Pulmonary artery endothelial cell (primary cell): ENCODE measurements around the gene IGLL1. TPM values are rescaled to one million over a fixed set of nuclear protein-coding genes. Genes with fewer than 3 reads are reported as not detected.
A peak's percentile ranks its signal among the peaks of the same experiment; 100 is the strongest.
"Not testable (repeated sequence)": the region's sequence is repeated elsewhere in the genome, so short reads cannot be mapped to it uniquely, and the experiment has no call there.

ENCODE experiments used
- DNase-seq: peaks from one replicate; pipeline ENCODE4 v3.0.0-alpha.2; 2011; ENCODE audit warnings: low read depth, low spot score
- total RNA-seq: library from RNA; depleted of rRNA; stranded (reverse); fragments of >200 nt; gene quantifications from 2 replicates; pipeline ENCODE4 v1.2.3, GENCODE V29; 2014

The IGLL1 gene
- total RNA-seq, 1 donor from 2014 or later = not detected

DNA sequence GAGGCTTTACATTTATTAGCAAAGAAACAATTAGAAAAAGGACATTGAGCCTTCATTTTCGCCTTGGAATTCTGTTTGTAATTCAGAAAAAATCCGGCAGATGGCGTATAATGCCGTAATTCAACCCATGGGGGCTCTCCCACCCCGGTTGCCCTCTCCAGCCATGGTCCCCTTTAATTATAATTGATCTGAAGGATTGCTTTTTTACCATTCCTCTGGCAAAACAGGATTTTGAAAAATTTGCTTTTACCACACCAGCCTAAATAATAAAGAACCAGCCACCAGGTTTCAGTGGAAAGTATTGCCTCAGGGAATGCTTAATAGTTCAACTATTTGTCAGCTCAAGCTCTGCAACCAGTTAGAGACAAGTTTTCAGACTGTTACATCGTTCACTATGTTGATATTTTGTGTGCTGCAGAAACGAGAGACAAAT lies 38.2 kb downstream of the IGLL1 start:
- not testable (repeated sequence) for DNase-seq

DNA sequence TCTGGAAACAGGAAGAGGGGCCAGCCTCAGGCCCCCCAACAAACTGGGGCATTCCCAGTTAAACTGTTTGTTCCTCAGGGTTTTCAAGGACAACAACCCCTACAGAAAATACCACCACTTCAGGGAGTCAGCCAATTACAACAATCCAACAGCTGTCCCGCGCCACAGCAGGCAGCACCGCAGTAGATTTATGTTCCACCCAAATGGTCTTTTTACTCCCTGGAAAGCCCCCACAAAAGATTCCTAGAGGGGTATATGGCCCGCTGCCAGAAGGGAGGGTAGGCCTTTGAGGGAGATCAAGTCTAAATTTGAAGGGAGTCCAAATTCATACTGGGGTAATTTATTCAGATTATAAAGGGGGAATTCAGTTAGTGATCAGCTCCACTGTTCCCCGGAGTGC lies 39.3 kb downstream of the IGLL1 start:
- DNase-seq = not testable (repeated sequence)

DNA sequence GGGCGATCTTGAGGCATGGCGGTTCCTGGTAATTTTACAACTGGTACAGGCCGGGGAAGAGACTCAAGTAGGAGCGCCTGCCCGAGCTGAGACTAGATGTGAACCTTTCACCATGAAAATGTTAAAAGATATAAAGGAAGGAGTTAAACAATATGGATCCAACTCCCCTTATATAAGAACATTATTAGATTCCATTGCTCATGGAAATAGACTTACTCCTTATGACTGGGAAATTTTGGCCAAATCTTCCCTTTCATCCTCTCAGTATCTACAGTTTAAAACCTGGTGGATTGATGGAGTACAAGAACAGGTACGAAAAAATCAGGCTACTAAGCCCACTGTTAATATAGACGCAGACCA lies 40.3 kb downstream of the IGLL1 start:
- not testable (repeated sequence) for DNase-seq

DNA sequence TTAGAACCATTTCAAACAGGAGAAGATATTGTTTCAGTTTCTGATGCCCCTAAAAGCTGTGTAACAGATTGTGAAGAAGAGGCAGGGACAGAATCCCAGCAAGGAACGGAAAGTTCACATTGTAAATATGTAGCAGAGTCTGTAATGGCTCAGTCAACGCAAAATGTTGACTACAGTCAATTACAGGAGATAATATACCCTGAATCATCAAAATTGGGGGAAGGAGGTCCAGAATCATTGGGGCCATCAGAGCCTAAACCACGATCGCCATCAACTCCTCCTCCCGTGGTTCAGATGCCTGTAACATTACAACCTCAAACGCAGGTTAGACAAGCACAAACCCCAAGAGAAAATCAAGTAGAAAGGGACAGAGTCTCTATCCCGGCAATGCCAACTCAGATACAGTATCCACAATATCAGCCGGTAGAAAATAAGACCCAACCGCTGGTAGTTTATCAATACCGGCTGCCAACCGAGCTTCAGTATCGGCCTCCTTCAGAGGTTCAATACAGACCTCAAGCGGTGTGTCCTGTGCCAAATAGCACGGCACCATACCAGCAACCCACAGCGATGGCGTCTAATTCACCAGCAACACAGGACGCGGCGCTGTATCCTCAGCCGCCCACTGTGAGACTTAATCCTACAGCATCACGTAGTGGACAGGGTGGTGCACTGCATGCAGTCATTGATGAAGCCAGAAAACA lies 40.8 kb downstream of the IGLL1 start:
- DNase-seq = peak; percentile 44

DNA sequence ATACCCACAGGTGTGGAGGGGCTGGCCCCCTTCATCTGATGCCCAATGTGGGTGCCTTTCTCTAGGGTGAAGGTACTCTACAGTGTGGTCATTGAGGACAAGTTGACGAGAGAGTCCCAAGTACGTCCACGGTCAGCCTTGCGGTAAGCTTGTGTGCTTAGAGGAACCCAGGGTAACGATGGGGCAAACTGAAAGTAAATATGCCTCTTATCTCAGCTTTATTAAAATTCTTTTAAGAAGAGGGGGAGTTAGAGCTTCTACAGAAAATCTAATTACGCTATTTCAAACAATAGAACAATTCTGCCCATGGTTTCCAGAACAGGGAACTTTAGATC lies 41.4 kb downstream of the IGLL1 start:
- not testable (repeated sequence) for DNase-seq

DNA sequence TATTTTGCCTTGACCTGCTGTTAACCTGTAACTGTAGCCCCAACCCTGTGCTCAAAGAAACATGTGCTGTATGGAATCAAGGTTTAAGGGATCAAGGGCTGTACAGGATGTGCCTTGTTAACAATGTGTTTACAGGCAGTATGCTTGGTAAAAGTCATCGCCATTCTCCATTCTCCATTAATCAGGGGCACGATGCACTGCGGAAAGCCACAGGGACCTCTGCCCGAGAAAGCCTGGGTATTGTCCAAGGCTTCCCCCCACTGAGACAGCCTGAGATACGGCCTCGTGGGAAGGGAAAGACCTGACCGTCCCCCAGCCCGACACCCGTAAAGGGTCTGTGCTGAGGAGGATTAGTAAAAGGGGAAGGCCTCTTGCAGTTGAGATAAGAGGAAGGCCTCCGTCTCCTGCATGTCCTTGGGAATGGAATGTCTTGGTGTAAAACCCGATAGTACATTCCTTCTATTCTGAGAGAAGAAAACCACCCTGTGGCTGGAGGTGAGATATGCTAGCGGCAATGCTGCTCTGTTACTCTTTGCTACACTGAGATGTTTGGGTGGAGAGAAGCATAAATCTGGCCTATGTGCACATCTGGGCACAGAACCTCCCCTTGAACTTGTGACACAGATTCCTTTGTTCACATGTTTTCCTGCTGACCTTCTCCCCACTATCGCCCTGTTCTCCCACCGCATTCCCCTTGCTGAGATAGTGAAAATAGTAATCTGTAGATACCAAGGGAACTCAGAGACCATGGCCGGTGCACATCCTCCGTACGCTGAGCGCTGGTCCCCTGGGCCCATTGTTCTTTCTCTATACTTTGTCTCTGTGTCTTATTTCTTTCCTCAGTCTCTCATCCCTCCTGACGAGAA lies 42.0 kb downstream of the IGLL1 start:
- not testable (repeated sequence) for DNase-seq

DNA sequence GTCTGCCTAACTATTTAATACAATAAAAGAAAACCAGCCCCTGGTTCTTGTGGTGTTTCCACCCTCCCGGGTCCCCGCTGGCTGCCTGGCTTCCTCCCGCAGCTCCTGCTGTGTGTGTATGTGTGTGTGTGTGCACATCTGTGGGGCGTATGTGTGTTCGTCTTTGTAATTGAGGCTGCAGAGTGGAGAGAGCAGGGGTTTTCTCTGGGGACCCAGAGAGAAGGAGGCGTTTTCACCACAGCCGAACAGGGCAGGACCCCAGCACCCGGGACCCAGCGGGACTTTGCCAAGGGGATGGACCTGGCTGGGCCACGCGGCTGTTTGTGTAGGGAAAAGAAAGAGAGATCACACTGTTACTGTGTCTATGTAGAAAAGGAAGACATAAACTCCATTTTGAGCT lies 42.7 kb downstream of the IGLL1 start:
- no peak for DNase-seq

DNA sequence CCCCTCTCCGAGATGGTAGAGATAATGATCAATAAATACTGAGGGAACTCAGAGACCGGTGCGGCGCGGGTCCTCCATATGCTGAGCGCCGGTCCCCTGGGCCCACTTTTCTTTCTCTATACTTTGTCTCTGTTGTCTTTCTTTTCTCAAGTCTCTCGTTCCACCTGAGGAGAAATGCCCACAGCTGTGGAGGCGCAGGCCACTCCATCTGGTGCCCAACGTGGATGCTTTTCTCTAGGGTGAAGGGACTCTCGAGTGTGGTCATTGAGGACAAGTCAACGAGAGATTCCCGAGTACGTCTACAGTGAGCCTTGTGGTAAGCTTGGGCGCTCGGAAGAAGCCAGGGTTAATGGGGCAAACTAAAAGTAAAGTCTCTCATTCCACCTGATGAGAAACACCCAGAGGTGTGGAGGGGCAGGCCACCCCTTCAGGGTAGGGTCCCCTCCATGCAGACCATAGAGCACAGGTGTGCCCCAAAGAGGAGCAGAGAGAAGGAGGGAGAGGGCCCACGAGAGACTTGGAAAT lies 43.2 kb downstream of the IGLL1 start:
- DNase-seq = no peak

DNA sequence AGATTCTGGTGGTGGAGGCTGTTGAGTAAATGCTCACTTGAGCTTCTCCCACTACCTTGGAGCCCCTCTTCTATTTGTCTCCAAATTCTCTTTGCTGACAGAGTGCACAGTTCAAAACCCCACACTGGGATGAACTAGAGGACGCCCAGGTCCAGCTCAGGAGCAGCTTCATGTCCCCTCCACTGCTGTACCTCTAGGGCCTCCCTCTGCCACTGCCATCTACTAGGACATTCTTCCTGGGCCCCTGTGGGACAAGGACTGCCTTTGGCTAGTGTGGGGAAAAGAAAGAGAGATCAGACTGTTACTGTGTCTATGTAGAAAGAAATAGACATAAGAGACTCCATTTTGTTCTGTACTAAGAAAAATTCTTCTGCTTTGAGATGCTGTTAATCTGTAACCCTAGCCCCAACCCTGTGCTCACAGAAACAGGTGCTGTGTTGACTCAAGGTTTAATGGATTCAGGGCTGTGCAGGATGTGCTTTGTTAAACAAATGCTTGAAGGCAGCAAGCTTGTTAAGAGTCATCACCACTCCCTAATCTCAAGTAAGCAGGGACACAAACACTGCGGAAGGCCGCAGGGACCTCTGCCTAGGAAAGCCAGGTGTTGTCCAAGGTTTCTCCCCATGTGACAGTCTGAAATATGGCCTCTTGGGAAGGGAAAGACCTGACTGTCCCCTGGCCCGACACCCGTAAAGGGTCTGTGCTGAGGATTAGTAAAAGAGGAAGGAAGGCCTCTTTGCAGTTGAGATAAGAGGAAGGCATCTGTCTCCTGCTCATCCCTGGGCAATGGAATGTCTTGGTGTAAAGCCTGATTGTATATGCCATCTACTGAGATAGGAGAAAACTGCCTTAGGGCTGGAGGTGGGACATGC lies 44.1 kb downstream of the IGLL1 start:
- not testable (repeated sequence) for DNase-seq

DNA sequence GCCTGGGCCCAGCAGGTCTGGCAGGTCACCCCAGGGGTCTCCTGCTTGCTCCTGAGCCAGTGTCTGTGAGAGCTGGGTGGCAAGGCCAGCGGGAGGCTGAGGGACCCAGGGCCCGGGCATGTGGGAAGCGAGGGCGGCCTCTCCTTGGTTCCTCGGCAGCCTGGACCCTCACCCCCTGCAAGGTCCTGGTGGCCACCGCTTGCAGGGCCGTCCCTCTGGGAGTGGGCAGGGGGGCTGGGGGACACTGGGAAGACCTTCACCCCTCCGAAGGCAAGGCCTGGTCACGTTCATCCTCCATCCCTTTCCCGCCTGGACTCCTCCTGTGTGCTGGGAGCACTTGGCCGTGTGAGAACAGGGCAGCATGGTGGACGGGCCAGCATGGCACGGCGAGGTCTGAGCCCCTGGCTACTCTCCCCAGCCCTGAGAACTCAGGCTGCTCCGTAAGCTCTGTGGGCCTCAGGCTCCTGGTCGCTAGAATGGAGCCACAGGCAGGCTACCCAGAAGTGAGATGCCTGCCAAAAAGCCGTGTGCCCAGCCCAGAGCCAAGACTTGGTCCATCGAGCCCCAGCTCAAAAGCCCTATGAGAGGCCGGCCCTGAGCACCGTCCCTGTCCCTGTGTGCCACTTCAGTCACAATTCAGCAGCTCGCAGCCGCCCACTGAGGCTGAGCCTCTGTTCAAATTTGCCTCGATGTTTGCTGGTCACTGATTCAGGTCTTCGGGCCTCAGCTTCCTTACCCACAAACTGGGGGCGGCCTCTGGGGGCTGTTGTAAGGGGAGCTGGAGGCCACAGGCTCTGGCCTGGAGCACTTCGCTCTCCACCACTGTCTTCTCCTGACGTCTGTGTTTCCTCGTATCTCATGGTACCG lies 45.0 kb downstream of the IGLL1 start:
- DNase-seq = no peak

DNA sequence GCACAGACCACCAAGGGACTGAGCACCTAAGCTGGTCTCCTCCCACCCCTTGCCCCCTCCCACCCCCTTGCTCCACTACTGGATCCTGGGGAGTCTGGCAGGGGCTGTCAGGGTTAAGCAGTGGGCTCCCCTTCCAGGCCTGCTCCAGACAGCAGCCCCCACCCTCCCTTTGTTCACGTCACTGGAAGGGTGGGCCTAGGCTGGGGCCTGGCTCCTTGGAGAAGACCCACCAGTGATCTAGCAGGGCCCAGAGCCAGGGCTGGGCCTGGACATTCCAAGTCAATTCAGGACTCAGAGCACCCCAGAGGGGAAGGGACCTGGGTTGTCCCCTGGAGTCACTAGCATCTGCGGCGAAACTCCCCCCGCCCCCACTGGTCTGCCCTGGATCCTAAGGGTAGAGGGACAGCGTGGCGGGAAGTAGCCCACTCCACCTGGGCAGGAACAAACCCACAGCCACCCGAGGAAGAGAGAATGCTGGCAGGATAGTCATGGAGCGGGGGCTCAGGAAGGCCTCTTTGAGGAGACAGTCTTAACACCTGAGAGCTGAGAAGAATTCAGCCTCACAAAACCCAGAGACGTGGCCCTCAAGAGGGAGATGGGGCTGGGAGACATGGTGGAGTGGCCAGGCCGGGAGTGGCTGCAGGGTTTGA lies 45.8 kb downstream of the IGLL1 start:
- no peak for DNase-seq

DNA sequence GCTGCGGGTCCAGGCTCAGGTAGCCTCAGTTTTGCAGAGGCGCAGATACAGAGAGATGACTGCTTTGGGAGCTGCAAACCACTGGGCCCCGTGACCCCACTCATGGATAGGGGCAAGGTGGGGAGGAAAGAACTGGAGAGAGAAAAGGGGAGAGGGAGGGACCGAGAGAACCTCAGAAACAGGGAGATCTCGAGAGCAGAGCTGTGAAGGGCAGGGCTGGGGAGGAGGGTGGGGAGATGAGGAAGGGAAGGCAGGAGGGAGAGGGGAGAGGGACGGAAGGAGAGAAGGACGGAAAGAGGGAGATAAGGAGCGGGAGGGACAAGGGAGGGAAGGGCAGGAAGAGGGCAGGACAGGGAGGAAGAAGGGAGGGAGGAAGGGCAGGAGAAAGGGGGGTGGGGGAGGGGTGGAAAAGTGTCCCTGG lies 46.3 kb downstream of the IGLL1 start:
- no peak for DNase-seq

DNA sequence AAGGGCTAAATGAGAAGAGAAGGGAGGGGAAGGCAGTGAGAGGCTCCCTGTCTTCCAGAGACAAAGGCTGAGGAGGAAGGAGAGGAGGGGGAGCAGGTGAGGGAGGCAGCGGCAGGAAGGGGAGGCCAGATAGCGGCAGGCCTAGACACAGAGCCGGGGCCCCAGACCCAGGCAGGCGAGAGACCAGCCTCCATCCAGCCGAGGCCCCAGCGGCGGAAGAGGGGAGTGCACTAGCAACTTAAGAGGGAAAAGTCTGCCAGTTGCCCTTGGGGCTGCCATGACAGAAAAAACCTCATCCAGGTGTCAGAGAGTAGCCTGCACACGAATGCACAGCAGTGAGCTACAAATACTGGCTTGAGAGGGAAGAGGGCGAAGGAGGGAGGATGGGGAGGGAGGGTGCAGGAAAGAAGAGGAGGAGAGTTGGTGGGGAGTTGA lies 46.7 kb downstream of the IGLL1 start:
- no peak for DNase-seq

DNA sequence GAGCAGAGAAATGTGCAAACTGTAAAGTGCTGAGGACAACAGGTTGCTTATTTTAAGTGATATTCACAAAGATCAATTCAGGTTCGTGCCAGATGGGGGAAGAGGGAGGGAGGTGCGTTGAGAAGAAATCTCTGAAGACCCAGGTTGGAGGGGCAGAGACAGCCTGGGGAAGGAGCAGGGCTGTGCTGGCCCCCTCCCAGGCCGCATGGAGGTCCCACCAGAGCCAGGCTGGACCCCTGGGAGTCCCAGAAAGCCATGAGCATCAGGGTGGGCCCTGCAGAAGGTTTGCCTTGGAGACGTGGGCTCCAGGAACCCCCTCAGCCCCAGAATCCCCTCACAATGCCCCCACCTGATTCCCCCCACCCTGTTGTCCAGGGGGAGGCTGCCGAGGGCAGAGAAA lies 47.4 kb downstream of the IGLL1 start:
- DNase-seq = no peak

DNA sequence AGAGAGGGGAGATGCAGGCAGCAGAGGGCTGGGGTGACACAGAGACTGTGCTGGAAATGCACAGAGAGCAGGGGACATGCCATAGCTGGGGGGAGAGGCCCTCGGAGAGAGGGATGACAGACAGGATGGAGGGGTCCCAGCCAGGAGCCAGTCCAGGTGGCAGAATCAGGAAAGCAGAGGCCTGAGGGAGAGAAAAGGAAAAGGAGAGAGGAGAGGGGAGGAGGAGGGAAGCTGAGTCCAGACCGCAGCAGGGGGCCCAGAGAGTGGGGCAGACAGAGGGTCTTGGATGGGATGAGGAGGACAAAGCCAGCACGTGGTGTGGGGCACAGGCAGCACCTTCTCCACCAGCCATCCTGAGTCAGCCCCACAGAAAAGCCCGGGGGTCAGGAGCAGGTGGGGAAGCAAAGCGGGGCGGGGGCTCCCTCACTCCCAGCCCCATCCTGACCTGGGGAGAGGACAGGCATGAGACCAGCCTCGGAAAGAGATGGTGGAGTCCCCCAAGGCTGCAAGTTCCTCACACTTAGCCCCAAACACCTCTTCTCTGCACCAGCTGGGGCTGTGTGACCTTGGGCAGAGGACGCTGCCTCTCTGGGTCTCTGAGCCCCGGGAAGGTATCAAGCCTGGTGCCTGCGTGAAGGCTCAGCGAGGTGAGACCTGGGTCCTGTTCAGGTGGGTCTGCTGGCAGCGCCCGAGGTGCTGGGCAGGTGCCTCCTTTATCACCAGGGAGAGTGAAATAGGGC lies 48.0 kb downstream of the IGLL1 start:
- DNase-seq = no peak

DNA sequence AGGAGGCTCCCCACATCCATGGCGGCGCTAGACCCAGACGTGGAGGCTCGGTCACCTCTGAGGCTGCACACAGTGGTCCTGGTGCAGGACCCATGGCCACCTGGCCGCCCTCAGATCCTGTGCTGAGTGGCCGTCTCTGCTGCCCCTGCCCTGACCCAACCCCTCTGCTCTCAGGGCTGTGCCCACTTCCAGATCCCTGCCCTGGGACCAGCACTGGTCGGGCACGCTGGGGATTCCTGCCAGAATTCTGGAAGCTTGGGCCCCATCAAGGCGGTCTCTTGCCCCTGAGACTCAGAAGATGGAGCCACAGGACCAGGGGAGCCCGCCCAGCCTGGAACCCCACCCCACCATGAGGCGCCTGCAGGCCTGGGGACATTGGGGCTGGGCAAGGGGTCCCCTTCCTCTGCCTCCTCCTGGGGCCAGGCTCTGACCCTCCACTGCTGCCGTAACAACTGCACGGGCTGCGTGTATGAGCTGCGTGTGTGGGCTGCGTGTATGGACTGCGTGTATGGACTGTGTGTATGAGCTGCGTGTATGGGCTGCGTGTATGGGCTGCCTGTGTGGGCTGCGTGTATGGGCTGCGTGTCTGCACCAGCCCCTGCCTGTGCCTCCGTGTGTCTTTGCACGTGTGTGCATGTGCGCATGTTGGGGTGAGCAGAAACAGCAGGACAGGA lies 48.7 kb downstream of the IGLL1 start:
- DNase-seq = no peak

DNA sequence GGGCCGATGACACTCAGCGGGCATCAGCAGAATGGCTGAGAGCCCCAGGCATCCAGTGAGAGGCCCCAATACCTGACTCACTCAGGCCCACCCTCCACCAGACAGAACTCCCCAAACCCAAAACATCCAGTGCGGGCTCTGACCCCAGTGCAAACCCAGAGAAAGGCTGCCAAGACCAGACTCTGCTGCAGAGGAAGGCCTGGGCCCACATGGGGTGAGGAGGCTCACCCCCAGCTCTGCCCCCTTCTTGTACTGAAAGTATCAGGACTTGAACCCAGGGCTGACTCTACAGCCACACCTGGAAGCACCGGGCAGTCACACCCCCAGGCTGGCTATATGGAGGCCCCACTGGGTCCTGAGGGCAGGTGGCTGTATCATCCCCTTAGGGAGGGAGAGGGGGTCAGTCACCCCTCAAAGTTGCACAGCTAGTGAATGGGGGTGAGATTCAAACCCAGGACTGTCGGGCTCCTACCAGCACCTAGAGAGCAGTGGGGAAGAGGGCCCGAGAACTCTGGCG lies 49.3 kb downstream of the IGLL1 start:
- DNase-seq = no peak

DNA sequence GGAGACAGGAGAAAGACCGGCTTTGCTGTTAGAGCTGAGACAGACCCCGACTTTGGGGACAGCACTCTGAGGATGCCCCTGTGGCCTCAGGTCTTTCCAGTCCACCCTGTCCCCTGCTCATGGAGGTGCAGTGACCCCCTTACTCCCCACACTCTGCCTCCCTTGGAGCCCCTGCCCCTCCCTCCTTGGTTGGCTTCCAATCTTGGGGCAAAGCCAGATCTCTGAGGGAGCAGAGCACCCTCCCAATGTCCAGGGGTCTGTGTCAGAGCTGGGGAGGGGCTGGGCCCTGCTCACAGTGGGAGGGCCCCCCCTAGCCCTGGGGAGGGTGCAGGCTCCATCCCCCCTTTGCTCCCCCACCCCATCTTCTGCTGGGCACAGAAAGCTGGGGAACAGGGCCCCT lies 50.0 kb downstream of the IGLL1 start:
- DNase-seq = no peak
